NCI-H1048 (cell line): ENCODE results near the gene TUBGCP6.

Source experiments
- DNase-seq: peaks from one replicate; lab custom pipeline; 2025; lab: John Stamatoyannopoulos, UW

TUBGCP6 gene

GRCh38 chr22:50262973-50263617, 18.3 kb upstream of the TUBGCP6 start:
- no peak for DNase-seq

- no peak for DNase-seq
Measured at GRCh38 chr22:50262460-50262911, 17.7 kb upstream of the TUBGCP6 start.

- no peak for DNase-seq
Measured at GRCh38 chr22:50261615-50262459, 17.0 kb upstream of the TUBGCP6 start, which contains the start of gene MAPK12. MAPK12 (minus strand) TSS chr22:50261683; CDS start chr22:50261509, 174 bp downstream.

GRCh38 chr22:50260801-50261614, 16.2 kb upstream of the TUBGCP6 start:
- DNase-seq: no peak

- no peak for DNase-seq
Measured at GRCh38 chr22:50260434-50260800, 15.6 kb upstream of the TUBGCP6 start.

GRCh38 chr22:50259302-50259701, 14.5 kb upstream of the TUBGCP6 start:
- no peak for DNase-seq

- no peak for DNase-seq
Measured at GRCh38 chr22:50258361-50259292, 13.8 kb upstream of the TUBGCP6 start.

- no peak for DNase-seq
Measured at GRCh38 chr22:50257451-50258360, 12.9 kb upstream of the TUBGCP6 start.

GRCh38 chr22:50257041-50257440, 12.2 kb upstream of the TUBGCP6 start:
- no peak for DNase-seq

- DNase-seq: no peak
Measured at GRCh38 chr22:50256258-50256862, 11.5 kb upstream of the TUBGCP6 start.

GRCh38 chr22:50255607-50256006, 10.8 kb upstream of the TUBGCP6 start:
- DNase-seq: no peak

- DNase-seq: no peak
Measured at GRCh38 chr22:50255099-50255498, 10.3 kb upstream of the TUBGCP6 start.

GRCh38 chr22:50253941-50254340, 9.1 kb upstream of the TUBGCP6 start:
- no peak for DNase-seq

- no peak for DNase-seq
Measured at GRCh38 chr22:50253046-50253915, 8.5 kb upstream of the TUBGCP6 start.

GRCh38 chr22:50252082-50253045, 7.5 kb upstream of the TUBGCP6 start:
- DNase-seq: no peak

- DNase-seq: no peak
Measured at GRCh38 chr22:50251477-50252081, 6.8 kb upstream of the TUBGCP6 start.
